AG09309 (cell line): Measurements from ENCODE around the gene YEATS2.
A peak's percentile ranks its signal among the peaks of the same experiment; 100 is the strongest.

Experiments used
- DNase-seq: peaks from one replicate; pipeline ENCODE4 v3.0.0-alpha.2; 2010; ENCODE audit warnings: low read depth
- H3K4me3 ChIP-seq: 2 replicates; pipeline ENCODE4 v1.5.1; 2011; ENCODE audit warnings: mild to moderate bottlenecking, low read depth, low read length, moderate library complexity; ENCODE audit not compliant: control insufficient read depth
- CTCF ChIP-seq: IDR thresholded peaks from 2 replicates; pipeline ENCODE4 v1.5.1; 2011; ENCODE audit warnings: mild to moderate bottlenecking, low read depth, low read length, inconsistent platforms; ENCODE audit not compliant: insufficient read depth, control insufficient read depth; ENCODE audit errors: missing control alignments

Gene YEATS2

DNA sequence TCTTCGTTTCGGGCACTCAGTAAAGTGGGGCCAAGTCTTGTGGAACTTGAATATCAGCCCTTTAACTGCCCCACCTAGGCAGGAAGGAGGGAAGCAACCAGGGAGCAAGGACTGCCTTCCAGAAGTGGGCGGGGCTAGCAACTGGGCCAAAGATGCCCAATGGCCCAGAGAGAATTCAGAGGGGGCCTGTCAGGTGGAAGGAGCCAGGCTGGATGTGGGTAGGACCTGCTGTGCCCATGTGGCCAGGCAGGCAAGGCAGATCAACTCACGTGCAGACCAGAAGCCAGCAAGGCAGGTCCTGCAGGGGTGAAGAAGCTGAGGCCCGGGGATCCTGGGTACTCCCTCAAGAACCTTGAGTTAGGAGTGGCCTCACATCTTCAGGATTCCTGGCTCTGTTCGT lies 122.2 kb downstream of the YEATS2 start:
- H3K4me3 ChIP-seq: no peak overlapping the region
- no peak for DNase-seq
- TF ChIP-seq CTCF: no peak

- DNase-seq: no peak
- no peak for TF ChIP-seq CTCF
Measured at GRCh38 chr3:183822631-183823030, 125.0 kb downstream of the YEATS2 start.

GRCh38 chr3:183823963-183824362 lies 126.4 kb downstream of the YEATS2 start:
- H3K4me3 ChIP-seq: no peak overlapping the region
- DNase-seq: no peak
- no peak for TF ChIP-seq CTCF

More at GRCh38 chr3:183822631-183823030, 125.0 kb downstream of the YEATS2 start:
- no peak overlapping the region for H3K4me3 ChIP-seq

DNA sequence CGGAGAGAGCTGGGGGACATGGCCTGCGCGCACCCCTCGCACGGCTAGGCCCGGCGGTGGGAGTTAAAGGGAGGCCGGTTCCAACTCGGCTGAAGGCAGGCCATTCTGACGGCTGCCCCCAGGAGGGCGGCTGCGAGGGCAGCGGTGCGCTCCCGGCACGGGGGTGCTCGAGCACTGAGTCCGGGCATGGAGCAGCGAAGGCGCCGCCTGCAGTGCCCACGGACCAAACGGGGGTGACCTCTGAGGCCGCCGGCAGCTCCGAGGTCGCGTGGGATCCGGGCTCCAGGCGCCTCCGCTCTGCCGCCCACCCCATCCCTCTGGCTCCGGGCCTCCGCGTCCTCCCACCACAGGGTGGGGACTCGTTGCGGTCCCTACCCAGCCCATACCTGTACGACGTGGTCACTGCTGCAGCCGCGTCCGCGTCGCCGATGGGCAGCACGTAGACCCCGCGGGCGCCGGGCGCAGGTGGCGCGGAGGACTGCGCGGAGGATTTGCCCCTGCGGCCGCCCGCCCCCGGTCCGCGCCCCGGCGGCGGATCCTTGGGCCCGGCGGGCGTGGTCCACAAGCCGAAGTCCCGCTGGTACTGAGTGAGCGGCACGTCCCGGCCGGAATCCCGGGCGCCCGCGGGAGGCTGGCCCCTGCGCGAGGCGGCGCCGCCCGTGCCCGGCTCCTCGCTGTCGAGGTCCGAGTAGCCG lies 127.3 kb downstream of the YEATS2 start:
- H3K4me3 ChIP-seq: peak overlapping the region; percentile 65
- TF ChIP-seq CTCF: no peak
- DNase-seq: no peak

DNA sequence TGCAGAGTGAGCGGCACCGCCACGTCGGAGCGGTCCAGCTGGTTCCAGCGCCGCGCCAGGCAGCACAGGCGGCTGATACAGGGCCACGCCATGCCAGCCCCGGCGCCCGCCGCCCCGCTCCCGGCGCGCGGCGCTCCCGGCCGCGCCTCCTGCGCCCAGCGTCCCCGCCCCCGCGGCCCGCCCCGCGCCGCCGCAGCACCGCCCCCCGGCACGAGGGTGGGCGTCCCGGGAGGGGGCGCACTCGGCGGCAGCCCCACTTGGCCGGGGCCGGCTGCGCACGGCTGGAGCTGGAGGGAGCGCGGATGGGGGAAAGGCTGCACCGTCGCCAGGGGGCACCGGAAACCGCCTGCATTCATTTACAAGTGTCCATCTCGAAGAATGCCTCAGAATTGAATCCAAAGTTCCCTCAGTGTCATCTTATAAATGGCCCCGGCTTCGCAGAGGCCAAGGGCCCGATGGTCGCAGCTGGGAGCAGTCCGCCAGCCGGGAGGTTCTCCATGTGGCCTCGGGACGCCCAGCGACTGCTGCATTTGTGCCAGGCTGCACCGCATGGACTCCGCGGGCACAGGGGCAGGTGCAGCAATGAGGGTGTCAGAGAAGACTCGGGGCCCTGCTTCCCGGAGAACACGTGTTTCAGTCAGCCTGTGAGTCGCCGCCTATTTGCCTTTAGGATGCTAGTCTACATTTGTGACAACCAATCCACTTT lies 128.0 kb downstream of the YEATS2 start, which contains the start of gene MAP6D1:
TSS of gene MAP6D1 (minus strand) at position 122 of the 706 bp plus-strand sequence. CDS start at position 92, 30 bp downstream.
- TF ChIP-seq CTCF: peak; percentile 41
- DNase-seq: no peak
- peak within 1 kb of the TSS; percentile 65 for H3K4me3 ChIP-seq

GRCh38 chr3:183826448-183827250 lies 129.1 kb downstream of the YEATS2 start:
- no peak for TF ChIP-seq CTCF
- no peak overlapping the region for H3K4me3 ChIP-seq
- no peak for DNase-seq
